Brain microvascular endothelial cell (primary cell): Measurements from ENCODE around the gene STRN4.

Source experiments
- DNase-seq: peaks from one replicate; pipeline ENCODE4 v3.0.0-alpha.2; 2020
- H3K27ac ChIP-seq: fragments of 250-450 bp; sonication (Bioruptor Pico); 2 replicates; pipeline ENCODE4 v1.5.1; 2020; ENCODE audit warnings: mild to moderate bottlenecking, moderate library complexity
- H3K27me3 ChIP-seq: fragments of 250-450 bp; sonication (Bioruptor Pico); replicated peaks from 2 replicates; pipeline ENCODE4 v1.5.1; 2020; ENCODE audit warnings: mild to moderate bottlenecking
- H3K36me3 ChIP-seq: fragments of 250-450 bp; sonication (Bioruptor Pico); replicated peaks from 2 replicates; pipeline ENCODE4 v1.5.1; 2020; ENCODE audit warnings: mild to moderate bottlenecking
- H3K4me3 ChIP-seq: 2 replicates; pipeline ENCODE4 v1.5.1; 2011; ENCODE audit warnings: low read depth, mild to moderate bottlenecking, control low read depth, low read length, moderate library complexity
- in situ Hi-C: cut with HindIII; loops from 2 replicates; pipeline ENCODE4 v1.10.0; 2017; ENCODE audit warnings: low sequenced_read_pairs, low pct_ligation_motif_present
- TF ChIP-seq, protein P1 (sequence below): IDR thresholded peaks from 2 replicates; pipeline ENCODE4 v1.5.1; 2011; ENCODE audit warnings: low read depth, mild to moderate bottlenecking, moderate library complexity, low read length, control low read depth, inconsistent platforms; ENCODE audit errors: missing control alignments

The STRN4 gene

DNA sequence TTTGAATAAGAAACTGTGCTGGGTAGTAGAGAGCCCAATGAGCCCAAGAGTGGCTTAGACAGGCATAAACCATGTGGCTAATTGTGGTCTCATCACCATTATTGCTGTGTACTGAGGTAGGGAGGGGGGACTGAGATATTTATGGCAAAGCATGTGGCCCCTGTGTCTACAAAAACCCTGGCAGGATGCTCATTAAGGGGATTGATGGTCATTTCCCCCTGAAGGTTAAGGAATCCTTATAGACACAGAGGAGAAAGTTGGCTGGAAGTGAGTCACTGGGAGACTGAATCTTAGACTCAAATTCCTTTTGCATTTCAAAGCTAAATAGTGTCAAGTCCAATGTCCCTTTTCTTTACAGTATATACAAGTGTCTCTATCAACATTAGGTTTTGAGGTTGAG is 75.4 kb downstream of the STRN4 start:
- Histone ChIP-seq H3K27me3 (no peaks in the 10 kb centered on the region), H3K27ac (no peak overlapping the region), H3K4me3 (no peak overlapping the region), H3K36me3 (peaks cover 25% of the 10 kb centered on the region)
- in situ Hi-C loops = no loop called here
- TF ChIP-seq, protein P1, sequence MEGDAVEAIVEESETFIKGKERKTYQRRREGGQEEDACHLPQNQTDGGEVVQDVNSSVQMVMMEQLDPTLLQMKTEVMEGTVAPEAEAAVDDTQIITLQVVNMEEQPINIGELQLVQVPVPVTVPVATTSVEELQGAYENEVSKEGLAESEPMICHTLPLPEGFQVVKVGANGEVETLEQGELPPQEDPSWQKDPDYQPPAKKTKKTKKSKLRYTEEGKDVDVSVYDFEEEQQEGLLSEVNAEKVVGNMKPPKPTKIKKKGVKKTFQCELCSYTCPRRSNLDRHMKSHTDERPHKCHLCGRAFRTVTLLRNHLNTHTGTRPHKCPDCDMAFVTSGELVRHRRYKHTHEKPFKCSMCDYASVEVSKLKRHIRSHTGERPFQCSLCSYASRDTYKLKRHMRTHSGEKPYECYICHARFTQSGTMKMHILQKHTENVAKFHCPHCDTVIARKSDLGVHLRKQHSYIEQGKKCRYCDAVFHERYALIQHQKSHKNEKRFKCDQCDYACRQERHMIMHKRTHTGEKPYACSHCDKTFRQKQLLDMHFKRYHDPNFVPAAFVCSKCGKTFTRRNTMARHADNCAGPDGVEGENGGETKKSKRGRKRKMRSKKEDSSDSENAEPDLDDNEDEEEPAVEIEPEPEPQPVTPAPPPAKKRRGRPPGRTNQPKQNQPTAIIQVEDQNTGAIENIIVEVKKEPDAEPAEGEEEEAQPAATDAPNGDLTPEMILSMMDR = no peak
- no peak for DNase-seq
